GM12801 (cell line): ENCODE measurements around the gene CDK11A.
"Not testable (repeated sequence)": the region's sequence is repeated elsewhere in the genome, so short reads cannot be mapped to it uniquely, and the experiment has no call there.

Source experiments
- TF ChIP-seq, protein P1 (sequence below): IDR thresholded peaks from one replicate; pipeline ENCODE4 v1.5.1; 2011; ENCODE audit warnings: control low read depth; ENCODE audit not compliant: insufficient read length; ENCODE audit errors: extremely low read depth

CDK11A gene

GRCh38 chr1:1666526-1666925 is 57.6 kb downstream of the CDK11A start:
- TF ChIP-seq, protein P1, sequence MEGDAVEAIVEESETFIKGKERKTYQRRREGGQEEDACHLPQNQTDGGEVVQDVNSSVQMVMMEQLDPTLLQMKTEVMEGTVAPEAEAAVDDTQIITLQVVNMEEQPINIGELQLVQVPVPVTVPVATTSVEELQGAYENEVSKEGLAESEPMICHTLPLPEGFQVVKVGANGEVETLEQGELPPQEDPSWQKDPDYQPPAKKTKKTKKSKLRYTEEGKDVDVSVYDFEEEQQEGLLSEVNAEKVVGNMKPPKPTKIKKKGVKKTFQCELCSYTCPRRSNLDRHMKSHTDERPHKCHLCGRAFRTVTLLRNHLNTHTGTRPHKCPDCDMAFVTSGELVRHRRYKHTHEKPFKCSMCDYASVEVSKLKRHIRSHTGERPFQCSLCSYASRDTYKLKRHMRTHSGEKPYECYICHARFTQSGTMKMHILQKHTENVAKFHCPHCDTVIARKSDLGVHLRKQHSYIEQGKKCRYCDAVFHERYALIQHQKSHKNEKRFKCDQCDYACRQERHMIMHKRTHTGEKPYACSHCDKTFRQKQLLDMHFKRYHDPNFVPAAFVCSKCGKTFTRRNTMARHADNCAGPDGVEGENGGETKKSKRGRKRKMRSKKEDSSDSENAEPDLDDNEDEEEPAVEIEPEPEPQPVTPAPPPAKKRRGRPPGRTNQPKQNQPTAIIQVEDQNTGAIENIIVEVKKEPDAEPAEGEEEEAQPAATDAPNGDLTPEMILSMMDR: no peak

DNA sequence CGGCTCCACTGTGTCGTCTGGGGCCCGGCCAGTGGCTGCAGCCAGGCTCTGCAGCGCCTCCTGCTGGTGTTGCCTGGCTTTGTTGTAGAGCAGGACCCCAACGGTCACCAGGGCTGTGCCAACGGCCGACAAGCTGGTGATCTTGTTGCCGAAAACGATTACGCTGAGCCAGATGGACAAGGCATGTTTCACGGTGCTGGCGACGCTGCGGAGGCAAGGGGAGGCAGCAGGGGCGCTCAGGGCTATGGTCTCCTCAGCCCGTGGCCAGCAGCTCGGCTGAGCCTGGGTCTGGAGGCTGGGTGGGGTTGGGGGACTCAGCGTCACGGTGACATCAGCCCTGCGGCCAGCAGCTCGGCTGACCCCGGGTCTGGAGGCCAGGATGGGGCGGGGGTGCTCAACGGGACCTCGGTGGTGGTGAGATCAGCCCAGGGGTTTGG is 58.3 kb downstream of the CDK11A start:
- TF ChIP-seq, protein P1: no peak

- TF ChIP-seq, protein P1: no peak
These were observed 59.0 kb downstream of the CDK11A start for GRCh38 chr1:1664941-1665814.

- TF ChIP-seq, protein P1: not testable (repeated sequence)
These were observed 65.3 kb downstream of the CDK11A start, which contains the start of gene CDK11B for GRCh38 chr1:1658583-1659549. Gene CDK11B, minus strand, starts transcription at chr1:1659004. Its CDS starts 1,519 bp downstream, at chr1:1657485.
